ENCODE results near the gene CHML.

- TF ChIP-seq CTCF (IDR thresholded peaks at IDR 0.05) (no peak), EP300 (IDR thresholded peaks at IDR 0.05) (no peak), POLR2AphosphoS5 (IDR thresholded peaks at IDR 0.05) (no peak)
These were observed 13.8 kb upstream of the CHML start for GRCh38 chr1:241654019-241654418.
